Right cardiac atrium (tissue), 5 donors: ENCODE measurements around the gene CLCN6. TPM values are rescaled to one million over a fixed set of nuclear protein-coding genes. Genes with fewer than 3 reads are reported as not detected.
"Not testable (repeated sequence)": the region's sequence is repeated elsewhere in the genome, so short reads cannot be mapped to it uniquely, and the experiment has no call there.

Experiments used
- ATAC-seq, 2 donors: fragments of 200-7000 bp; cut with Tn5 transposase; one replicate each; pipeline versions ENCODE4 v1.8.0 to v1.9.1; 2020; ENCODE audit warnings: moderate library complexity in 2 of 2, mild to moderate bottlenecking in 1 of 2
- DNase-seq, 3 donors: peaks; one replicate each; pipeline ENCODE4 v3.0.0-alpha.2; 2020
- H3K27ac ChIP-seq: one replicate; pipeline ENCODE4 v1.5.1; 2013; ENCODE audit warnings: mild to moderate bottlenecking, low read length, control low read depth, moderate library complexity
- H3K27me3 ChIP-seq: one replicate; pipeline ENCODE4 v1.6.1; 2013; ENCODE audit not compliant: control insufficient read depth, insufficient read depth
- H3K4me1 ChIP-seq: one replicate; pipeline ENCODE4 v1.6.1; 2013; ENCODE audit warnings: low read length; ENCODE audit not compliant: control insufficient read depth, insufficient read depth
- H3K4me3 ChIP-seq: one replicate; pipeline ENCODE4 v1.5.1; 2013; ENCODE audit warnings: low read length, control low read depth
- H3K9me3 ChIP-seq: one replicate; pipeline ENCODE4 v1.6.1; 2013; ENCODE audit warnings: low read length; ENCODE audit not compliant: control insufficient read depth
- WGBS: extraction: QIAGEN DNeasy Blood & Tissue Kit; methylation state at CpG from one replicate; pipeline ENCODE4 v1.1.7; 2013; 5-methylcytosine and 5-hydroxymethylcytosine counted together
- intact Hi-C, 4 donors: fragments of 100-400 bp; cut with DNase I; formaldehyde crosslinking; loops; one replicate each; pipeline versions ENCODE4 v1.11.0 to v1.14.0; 2022 to 2023
- polyA plus RNA-seq: library from polyadenylated mRNA; stranded (reverse); fragments of 200-250 nt; gene quantifications from one replicate; pipeline ENCODE4 v1.2.3, GENCODE V29; 2013
- total RNA-seq, 4 donors: library from RNA; stranded (reverse); fragmentation: NEBNext Ultra II Directional; extraction: Animal tissue kit (Norgen Biotek cat#: 25700); gene quantifications; one replicate each; pipeline ENCODE4 v1.2.1, GENCODE V29; 2021
- donor health status: healthy with polysubstance abuse.
- donor health status: DM: no; HTN: yes; CAD: no.
- donor health status: DM: no; HTN: no; CAD: no.
- donor health status: DM: no; HTN: yes; CAD: no; lungs with severe emphysema.
- donor health status: DM: yes; HTN: yes; CAD: no.

CLCN6 gene
- total and polyA plus RNA-seq, 5 donors = 16.2 to 54.9 (median 34.0) TPM

- ATAC-seq (peak; percentile 65 to 68), DNase-seq (peak; percentile 74 to 88 (median 87))
- Histone ChIP-seq H3K4me1 (peaks cover 19% of the 10 kb centered on the region), H3K27ac (peak overlapping the region; percentile 97), H3K4me3 (no peak overlapping the region), H3K27me3 (no peaks in the 10 kb centered on the region), H3K9me3 (no peaks in the 10 kb centered on the region)
- WGBS = 71% methylated on average over 15 of the region's 15 CpGs
- intact Hi-C loops = no loop called here
These were observed 9.8 kb upstream of the CLCN6 start for GRCh38 chr1:11796036-11796828.

GRCh38 chr1:11797525-11798216 lies 8.3 kb upstream of the CLCN6 start:
- Histone ChIP-seq H3K9me3 (no peaks in the 10 kb centered on the region), H3K4me1 (peaks cover 14% of the 10 kb centered on the region), H3K27ac (peak overlapping the region; percentile 97), H3K27me3 (no peaks in the 10 kb centered on the region), H3K4me3 (no peak overlapping the region)
- DNase-seq = peak; percentile 89 to 94 (median 90)
- ATAC-seq = peak; percentile 72 to 81
- 25% methylated on average over 6 of the region's 6 CpGs for WGBS
- intact Hi-C loops = no loop called here

DNA sequence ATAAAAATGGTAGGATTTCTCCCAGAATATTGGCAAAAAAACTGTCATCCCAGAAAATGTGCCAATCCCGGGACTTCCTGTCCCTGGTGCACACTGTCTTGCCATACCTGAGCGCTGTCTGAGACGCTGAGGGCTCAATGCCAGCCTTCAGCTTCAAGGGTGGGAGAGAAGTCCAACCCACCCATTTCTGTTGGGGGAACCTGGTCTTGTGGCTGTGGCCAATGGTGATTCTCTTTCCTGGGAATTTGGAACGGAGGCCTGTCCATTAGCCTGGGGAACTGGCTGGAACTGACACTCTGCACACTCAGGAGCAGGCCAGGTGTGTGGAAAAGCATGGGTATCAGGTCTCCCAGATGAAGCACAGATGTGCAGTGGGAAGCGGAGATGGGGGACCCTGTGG lies 6.9 kb upstream of the CLCN6 start:
- WGBS = 96% methylated on average over 5 of the region's 5 CpGs
- DNase-seq = peak in 1 of 3 donors; percentile 16
- Histone ChIP-seq H3K27ac (peak overlapping the region; percentile 66), H3K4me3 (no peak overlapping the region), H3K4me1 (peaks cover 14% of the 10 kb centered on the region), H3K9me3 (no peaks in the 10 kb centered on the region), H3K27me3 (no peaks in the 10 kb centered on the region)
- no peak for ATAC-seq
- intact Hi-C loops = no loop called here

DNA sequence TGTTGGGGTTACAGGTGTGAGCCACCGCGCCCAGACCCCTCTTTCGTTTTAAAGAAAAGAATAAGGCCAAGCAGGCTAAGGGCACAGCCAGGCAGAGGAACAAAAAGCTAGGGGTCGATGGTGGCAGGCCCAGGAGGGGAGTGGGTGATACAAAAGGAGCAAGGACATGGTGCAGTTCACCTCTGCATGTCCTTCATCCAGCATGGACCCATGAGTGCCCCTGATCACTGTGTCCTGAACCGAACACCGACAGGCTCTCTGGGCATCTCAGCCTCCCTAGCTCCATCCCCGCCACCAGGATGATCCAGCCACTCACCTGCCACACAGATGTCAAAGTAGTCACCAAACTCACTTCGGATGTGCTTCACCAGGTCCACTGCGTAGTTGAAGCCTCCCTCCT lies 6.1 kb upstream of the CLCN6 start:
- Histone ChIP-seq H3K27me3 (no peaks in the 10 kb centered on the region), H3K9me3 (no peaks in the 10 kb centered on the region), H3K27ac (peak overlapping the region; percentile 33), H3K4me3 (no peak overlapping the region), H3K4me1 (peaks cover 14% of the 10 kb centered on the region)
- intact Hi-C loops = no loop called here
- no peak for ATAC-seq
- no peak for DNase-seq
- WGBS = 96% methylated on average over 9 of the region's 9 CpGs

DNA sequence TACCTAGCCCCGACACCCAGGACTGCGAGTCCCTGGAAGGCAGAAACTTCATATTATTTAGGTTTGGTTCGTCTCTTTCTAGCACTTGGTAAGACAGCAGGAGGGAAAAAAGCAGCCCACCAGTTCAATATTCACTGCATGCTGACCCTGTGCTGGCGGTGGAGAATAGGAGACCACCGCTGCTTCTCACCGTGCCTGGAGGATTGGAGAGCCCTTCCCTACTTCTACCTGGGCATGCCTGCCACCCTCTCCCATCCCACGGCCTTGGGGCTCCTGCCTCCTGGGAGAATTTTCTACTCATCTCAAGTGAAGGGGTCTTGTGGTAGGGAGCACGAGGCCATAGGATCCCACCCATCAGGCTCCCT lies 5.6 kb upstream of the CLCN6 start:
- H3K4me3 ChIP-seq = no peak overlapping the region

DNA sequence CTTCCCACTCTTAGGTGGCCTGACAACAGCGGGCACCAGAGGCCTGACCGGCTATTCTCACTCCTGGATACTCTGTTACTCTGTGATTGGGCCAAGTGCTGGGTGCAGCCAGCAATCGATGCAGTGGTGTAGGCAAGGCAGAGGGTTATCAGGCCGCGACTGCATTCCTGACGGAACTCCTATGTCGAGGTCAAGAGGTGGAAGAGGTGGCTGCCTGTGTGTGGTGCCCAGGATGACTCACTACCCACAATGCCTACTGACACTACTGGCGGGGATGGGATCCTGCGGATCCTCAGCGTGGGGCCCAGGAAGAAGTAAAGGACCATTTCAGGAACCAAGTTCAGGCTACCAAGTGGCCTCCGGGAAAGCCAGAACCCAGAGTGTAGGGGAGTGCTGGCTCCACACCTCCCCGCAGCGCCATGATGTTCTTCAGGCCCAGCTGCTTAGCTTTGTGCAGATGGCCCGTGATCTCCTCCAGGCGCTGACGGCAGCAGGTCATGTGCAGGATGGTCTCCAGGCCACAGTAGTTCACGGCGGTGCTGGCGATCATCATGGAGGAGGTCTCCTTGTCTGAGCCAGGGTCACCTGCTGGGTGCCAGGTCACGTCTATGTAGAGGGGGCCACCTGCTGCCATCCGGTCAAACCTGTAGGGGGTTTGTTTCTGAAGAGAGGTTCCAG lies 5.1 kb upstream of the CLCN6 start:
- Histone ChIP-seq H3K27me3 (no peaks in the 10 kb centered on the region), H3K4me3 (peak overlapping the region; percentile 3), H3K9me3 (no peaks in the 10 kb centered on the region), H3K4me1 (peaks cover 8% of the 10 kb centered on the region), H3K27ac (peak overlapping the region; percentile 60)
- ATAC-seq (no peak), DNase-seq (peak in 1 of 3 donors; percentile 62)
- 70% methylated on average over 21 of the region's 21 CpGs for WGBS
- intact Hi-C loops = no loop called here

More for the DNA sequence above, 5.6 kb upstream of the CLCN6 start:
- Histone ChIP-seq H3K27me3 (no peaks in the 10 kb centered on the region), H3K27ac (peak overlapping the region; percentile 60), H3K9me3 (no peaks in the 10 kb centered on the region), H3K4me1 (peaks cover 11% of the 10 kb centered on the region)
- 86% methylated on average over 8 of the region's 8 CpGs for WGBS
- DNase-seq = no peak
- intact Hi-C loops = no loop called here
- ATAC-seq = no peak

DNA sequence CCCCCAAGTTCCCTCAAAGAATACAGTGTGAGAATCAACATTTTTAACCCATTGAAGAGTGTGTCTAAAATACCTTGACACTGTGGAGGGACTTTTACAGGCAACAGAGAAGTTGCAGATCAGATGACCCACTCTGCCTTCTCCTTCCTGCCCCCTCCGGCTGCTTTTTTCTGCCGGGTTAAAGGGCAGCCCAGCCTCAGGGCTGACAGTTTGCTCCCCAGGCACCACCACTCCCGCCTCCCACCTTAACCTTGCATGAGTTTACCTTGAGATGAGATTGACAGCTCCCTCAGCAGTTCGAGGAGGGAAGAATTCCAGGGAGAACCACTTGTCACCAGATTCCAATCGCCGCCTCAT lies 3.4 kb upstream of the CLCN6 start:
- peaks cover 7% of the 10 kb centered on the region for H3K4me1 ChIP-seq
- WGBS = 2% methylated on average over 6 of the region's 6 CpGs
- ATAC-seq (no peak), DNase-seq (peak in 1 of 3 donors; percentile 70)
- intact Hi-C loops = no loop called here
- H3K9me3 ChIP-seq = no peaks in the 10 kb centered on the region
- H3K4me3 ChIP-seq = peak overlapping the region; percentile 56
- no peaks in the 10 kb centered on the region for H3K27me3 ChIP-seq
- peak overlapping the region; percentile 94 for H3K27ac ChIP-seq

DNA sequence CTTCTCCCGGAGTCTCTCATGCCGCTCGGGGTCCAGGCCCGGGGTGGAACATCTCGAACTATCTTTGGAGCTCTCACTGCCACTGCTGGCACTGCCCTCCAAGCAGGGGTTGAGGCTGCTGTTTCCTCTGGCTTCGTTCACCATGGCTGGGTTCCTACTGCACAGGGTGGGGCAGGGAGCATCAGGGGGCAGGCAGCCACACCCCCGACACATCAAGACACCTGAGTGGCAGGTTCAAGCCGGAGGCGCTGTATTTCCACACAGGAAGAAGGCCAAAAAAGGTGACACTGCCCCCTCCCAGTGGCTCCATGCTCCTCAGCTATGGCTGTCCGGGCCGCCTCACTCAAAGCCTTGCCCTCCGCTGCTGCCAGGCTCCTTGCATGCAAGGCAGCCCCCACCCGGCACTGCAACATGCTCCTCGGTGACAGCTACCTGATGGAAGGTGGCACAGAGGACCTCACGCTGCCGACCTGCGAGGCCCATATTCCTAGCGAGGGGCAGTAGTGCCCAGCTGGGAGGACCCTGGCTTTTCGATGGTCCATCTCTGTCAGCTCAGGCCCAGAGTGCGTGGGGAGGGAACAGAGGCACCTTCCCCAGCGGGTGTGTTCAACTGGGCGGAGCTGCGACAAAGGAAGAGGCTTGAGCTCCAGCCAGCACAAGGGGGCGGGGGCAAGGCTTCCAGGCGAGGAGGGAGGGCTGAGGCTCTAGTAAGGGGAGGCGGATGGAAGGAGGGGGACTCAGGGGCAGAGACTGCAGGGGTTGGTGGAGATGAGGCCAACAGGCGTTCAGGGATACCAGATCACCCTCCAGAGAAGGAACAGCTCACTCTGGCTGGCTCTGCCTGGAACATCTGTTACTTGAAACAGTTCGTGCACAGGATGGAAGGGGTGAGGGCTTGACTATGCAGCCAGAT lies 2.8 kb upstream of the CLCN6 start:
- Histone ChIP-seq H3K9me3 (no peaks in the 10 kb centered on the region), H3K27me3 (no peaks in the 10 kb centered on the region), H3K4me3 (peak overlapping the region; percentile 56), H3K27ac (peak overlapping the region; percentile 94), H3K4me1 (peaks cover 7% of the 10 kb centered on the region)
- peak; percentile 70 to 73 for ATAC-seq
- intact Hi-C loops = no loop called here
- DNase-seq = peak; percentile 95 to 98 (median 98)
- WGBS = 2% methylated on average over 28 of the region's 28 CpGs

GRCh38 chr1:11803924-11804665 lies 1.9 kb upstream of the CLCN6 start:
- intact Hi-C loops = loop anchor here in 1 of 4 donors (2.0 kb wide), 1 partner anchor 69 kb away; no protein-coding TSS in a partner anchor
- not testable (repeated sequence) for H3K27me3 ChIP-seq, H3K4me1 ChIP-seq, H3K9me3 ChIP-seq, ATAC-seq, DNase-seq
- H3K27ac ChIP-seq = peak overlapping the region; percentile 94
- peak overlapping the region; percentile 80 for H3K4me3 ChIP-seq
- 58% methylated on average over 9 of the region's 9 CpGs for WGBS
